NT2/D1 (cell line): ENCODE measurements around the gene IL2RA.

Source experiments
- YY1 ChIP-seq: IDR thresholded peaks from 2 replicates; pipeline ENCODE4 v1.6.1; 2011; ENCODE audit not compliant: insufficient read length, insufficient read depth
- ZNF274 ChIP-seq: IDR thresholded peaks from 2 replicates; pipeline ENCODE4 v1.6.1; 2011; ENCODE audit warnings: mild to moderate bottlenecking, low read depth, low read length

DNA sequence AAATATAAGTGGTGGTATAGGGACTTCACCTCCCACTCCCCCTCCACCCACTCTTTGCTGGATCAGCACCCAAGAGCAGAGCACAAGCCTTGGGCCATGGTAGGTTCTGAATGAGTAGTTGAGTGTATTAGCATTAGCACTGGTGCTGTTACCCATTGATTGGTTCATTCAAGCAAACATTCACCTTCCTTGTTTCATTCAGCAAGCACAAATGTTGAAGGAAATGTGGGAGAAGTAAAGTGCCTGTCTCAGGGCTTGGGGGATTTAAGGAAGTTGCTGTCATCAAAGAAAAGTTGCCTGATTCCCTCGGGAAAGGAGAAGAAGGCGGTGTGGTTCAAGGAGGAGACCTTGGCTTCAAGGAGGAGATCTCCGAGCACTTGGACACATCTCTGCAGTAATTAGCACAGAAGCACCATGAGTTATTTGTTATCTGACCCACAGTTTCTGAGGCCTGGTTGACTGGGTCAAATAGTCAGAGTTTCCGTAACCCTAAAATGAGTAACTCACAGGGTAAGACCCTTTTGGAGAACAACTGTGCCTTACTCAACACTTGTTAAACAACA lies 17.3 kb downstream of the IL2RA start:
- TF ChIP-seq ZNF274, result no peak
- TF ChIP-seq YY1, result no peak
